Hepatocyte (in vitro differentiated cells): ENCODE results near the gene THAP7. TPM values are rescaled to one million over a fixed set of nuclear protein-coding genes. Genes with fewer than 3 reads are reported as not detected.

ENCODE experiments used
- DNase-seq: peaks from one replicate; pipeline ENCODE4 v3.0.0-alpha.2; 2016; ENCODE audit warnings: low spot score
- H2AFZ ChIP-seq: fragments of 200-600 bp; sonication (generic); 2 replicates; pipeline ENCODE4 v1.6.0; 2016; ENCODE audit warnings: antibody characterized with exemption, mild to moderate bottlenecking
- H3K27ac ChIP-seq: fragments of 200-600 bp; sonication (generic); 2 replicates; pipeline ENCODE4 v1.5.1; 2016; ENCODE audit warnings: mild to moderate bottlenecking
- H3K27me3 ChIP-seq: fragments of 200-600 bp; sonication (generic); 2 replicates; pipeline ENCODE4 v1.6.1; 2016
- H3K36me3 ChIP-seq: fragments of 200-600 bp; sonication (generic); replicated peaks from 2 replicates; pipeline ENCODE4 v1.5.1; 2016; ENCODE audit warnings: low read depth; ENCODE audit not compliant: insufficient read depth
- H3K4me1 ChIP-seq: fragments of 200-600 bp; sonication (generic); 2 replicates; pipeline ENCODE4 v1.5.1; 2016; ENCODE audit warnings: mild to moderate bottlenecking, moderate library complexity; ENCODE audit not compliant: insufficient read depth
- H3K4me2 ChIP-seq: fragments of 200-600 bp; sonication (generic); 2 replicates; pipeline ENCODE4 v1.6.0; 2016
- H3K4me3 ChIP-seq: fragments of 200-600 bp; sonication (generic); 2 replicates; pipeline ENCODE4 v1.5.1; 2016; ENCODE audit warnings: mild to moderate bottlenecking
- H3K79me2 ChIP-seq: fragments of 200-600 bp; sonication (generic); 2 replicates; pipeline ENCODE4 v1.6.0; 2017; ENCODE audit warnings: mild to moderate bottlenecking
- H3K9me2 ChIP-seq: fragments of 200-600 bp; sonication (generic); replicated peaks from 2 replicates; pipeline ENCODE4 v1.6.0; 2017; ENCODE audit warnings: mild to moderate bottlenecking; ENCODE audit not compliant: insufficient read depth
- H3K9me3 ChIP-seq: fragments of 200-600 bp; sonication (generic); 2 replicates; pipeline ENCODE4 v1.5.1; 2016; ENCODE audit warnings: low read depth, mild to moderate bottlenecking
- H4K20me1 ChIP-seq: fragments of 200-600 bp; sonication (generic); 2 replicates; pipeline ENCODE4 v1.6.0; 2016; ENCODE audit warnings: mild to moderate bottlenecking; ENCODE audit not compliant: insufficient read depth, poor library complexity, severe bottlenecking
- EZH2 ChIP-seq: fragments of 200-600 bp; sonication (generic); IDR thresholded peaks from 2 replicates; pipeline ENCODE4 v1.6.1; 2016; ENCODE audit warnings: antibody characterized with exemption, mild to moderate bottlenecking, borderline replicate concordance
- EZH2phosphoT487 ChIP-seq: fragments of 200-600 bp; sonication (generic); IDR thresholded peaks from one replicate; pipeline ENCODE4 v1.6.1; 2018; ENCODE audit warnings: antibody characterized with exemption, mild to moderate bottlenecking, low read depth, moderate library complexity; ENCODE audit not compliant: unreplicated experiment, severe bottlenecking
- WGBS: methylation state at CpG from one replicate; pipeline ENCODE4 v1.1.6; 2016; ENCODE audit warnings: low lambda C conversion rate; ENCODE audit errors: missing lambda C conversion rate; 5-methylcytosine and 5-hydroxymethylcytosine counted together
- polyA plus RNA-seq: library from polyadenylated mRNA; unstranded; fragments of >200 nt; fragmentation: Nextera tagmentation; extraction: Ambion mirVana; gene quantifications from 2 replicates; pipeline ENCODE4 v1.2.1, GENCODE V29; 2016
- total RNA-seq: library from RNA; depleted of rRNA; stranded (reverse); fragments of >200 nt; gene quantifications from 2 replicates; pipeline ENCODE4 v1.2.3, GENCODE V29; 2014
- TF ChIP-seq, protein P1 (sequence below): fragments of 200-600 bp; sonication (generic); IDR thresholded peaks from 2 replicates; pipeline ENCODE4 v1.5.1; 2016; ENCODE audit warnings: antibody characterized with exemption, mild to moderate bottlenecking; ENCODE audit not compliant: poor library complexity

The THAP7 gene
- total and polyA plus RNA-seq, 2 experiments from 2014 or later: 26.2 to 41.2 TPM

DNA sequence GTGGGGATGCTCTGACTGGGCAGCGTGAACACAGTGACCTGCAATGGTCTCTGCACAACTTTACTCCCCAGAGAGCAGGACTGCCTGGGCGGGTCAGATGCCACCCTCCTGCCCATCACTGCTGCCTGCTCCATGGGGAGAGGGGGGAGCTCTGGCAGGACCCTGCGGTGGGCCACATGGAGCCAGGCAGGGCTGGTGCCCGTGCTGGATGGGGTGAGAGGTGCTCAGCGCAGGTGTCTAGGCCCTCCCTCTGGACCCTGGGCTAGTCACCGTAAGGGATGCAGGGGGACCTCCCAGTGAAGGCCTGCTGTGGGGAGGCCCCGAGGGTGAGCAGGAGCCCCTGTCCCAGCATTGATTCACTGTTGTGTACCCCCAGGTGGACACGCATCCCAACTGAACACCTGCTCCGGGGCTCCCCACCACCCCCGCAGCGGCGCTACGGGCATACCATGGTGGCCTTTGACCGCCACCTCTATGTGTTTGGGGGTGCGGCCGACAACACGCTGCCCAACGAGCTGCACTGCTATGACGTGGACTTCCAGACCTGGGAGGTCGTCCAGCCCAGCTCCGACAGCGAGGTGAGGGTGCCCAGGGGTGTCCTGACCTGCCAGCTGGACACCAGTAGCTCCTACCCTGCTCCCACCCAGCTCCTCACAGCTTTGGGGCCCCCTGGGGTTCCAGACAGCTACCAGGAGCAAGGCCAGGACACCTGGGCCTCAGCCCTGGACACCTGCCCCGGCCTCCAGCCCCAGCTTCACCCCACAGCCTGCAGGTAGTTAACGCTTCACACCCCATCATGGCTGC lies 10.5 kb downstream of the THAP7 start:
- WGBS: 97% methylated on average over 24 of the region's 24 CpGs

GRCh38 chr22:20990184-20991180 lies 11.4 kb downstream of the THAP7 start:
- TF ChIP-seq, protein P1, sequence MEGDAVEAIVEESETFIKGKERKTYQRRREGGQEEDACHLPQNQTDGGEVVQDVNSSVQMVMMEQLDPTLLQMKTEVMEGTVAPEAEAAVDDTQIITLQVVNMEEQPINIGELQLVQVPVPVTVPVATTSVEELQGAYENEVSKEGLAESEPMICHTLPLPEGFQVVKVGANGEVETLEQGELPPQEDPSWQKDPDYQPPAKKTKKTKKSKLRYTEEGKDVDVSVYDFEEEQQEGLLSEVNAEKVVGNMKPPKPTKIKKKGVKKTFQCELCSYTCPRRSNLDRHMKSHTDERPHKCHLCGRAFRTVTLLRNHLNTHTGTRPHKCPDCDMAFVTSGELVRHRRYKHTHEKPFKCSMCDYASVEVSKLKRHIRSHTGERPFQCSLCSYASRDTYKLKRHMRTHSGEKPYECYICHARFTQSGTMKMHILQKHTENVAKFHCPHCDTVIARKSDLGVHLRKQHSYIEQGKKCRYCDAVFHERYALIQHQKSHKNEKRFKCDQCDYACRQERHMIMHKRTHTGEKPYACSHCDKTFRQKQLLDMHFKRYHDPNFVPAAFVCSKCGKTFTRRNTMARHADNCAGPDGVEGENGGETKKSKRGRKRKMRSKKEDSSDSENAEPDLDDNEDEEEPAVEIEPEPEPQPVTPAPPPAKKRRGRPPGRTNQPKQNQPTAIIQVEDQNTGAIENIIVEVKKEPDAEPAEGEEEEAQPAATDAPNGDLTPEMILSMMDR: no peak
- no peak for TF ChIP-seq EZH2phosphoT487
- no peak for TF ChIP-seq EZH2
- Histone ChIP-seq H3K4me1 (no peaks in the 10 kb centered on the region), H3K4me3 (no peak overlapping the region), H3K9me2 (no peaks in the 10 kb centered on the region), H2AFZ (no peak overlapping the region), H4K20me1 (no peaks in the 10 kb centered on the region), H3K4me2 (no peak overlapping the region), H3K36me3 (no peaks in the 10 kb centered on the region), H3K27me3 (no peaks in the 10 kb centered on the region), H3K27ac (no peak overlapping the region), H3K9me3 (no peaks in the 10 kb centered on the region), H3K79me2 (no peaks in the 10 kb centered on the region)
- DNase-seq: no peak
- 85% methylated on average over 21 of the region's 21 CpGs for WGBS

More for the DNA sequence above, 10.5 kb downstream of the THAP7 start:
- Histone ChIP-seq H3K27me3 (no peaks in the 10 kb centered on the region), H4K20me1 (no peaks in the 10 kb centered on the region), H3K79me2 (no peaks in the 10 kb centered on the region), H3K4me2 (no peak overlapping the region), H3K27ac (no peak overlapping the region), H2AFZ (no peak overlapping the region), H3K9me2 (no peaks in the 10 kb centered on the region), H3K36me3 (no peaks in the 10 kb centered on the region), H3K9me3 (no peaks in the 10 kb centered on the region), H3K4me3 (no peak overlapping the region), H3K4me1 (no peaks in the 10 kb centered on the region)
- no peak for DNase-seq
- TF ChIP-seq, protein P1: no peak
- TF ChIP-seq EZH2phosphoT487: no peak
- TF ChIP-seq EZH2: no peak

DNA sequence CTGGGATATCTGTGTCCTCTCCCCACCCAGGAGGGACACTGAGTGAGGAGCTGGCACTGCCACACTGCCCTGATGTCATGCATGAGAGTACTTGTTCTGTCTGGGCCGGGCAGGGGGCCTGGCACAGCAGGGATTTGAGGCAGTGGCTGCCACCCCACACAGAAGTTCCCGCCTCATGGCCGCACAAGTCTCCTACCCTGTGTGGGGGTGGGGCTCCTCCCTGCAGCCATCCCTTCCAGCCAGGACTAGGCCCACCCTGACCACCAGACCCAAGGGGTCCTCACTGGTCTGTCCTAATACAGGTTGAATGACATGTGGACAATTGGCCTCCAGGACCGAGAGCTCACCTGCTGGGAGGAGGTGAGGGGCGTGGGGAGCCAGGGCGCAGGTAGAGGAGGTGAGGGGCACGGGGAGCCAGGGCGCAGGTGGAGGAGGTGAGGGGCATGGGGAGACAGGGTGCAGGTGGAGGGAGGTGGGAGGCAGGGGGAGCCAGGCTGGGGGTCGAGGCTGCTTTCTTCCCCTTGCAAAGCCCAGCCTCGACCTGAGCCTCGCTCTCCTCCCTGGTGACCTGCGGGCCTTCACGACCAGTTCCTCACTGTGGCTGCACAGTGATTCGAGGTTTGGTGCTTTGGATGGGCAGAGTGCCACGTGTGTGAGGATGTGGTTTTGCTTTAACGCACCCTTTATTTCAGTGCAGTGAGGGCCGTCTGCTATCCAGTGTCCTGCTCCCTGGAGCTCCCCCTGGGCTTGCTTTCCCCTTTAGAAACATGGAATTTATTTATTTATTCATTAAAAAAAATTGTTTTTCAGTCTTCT lies 12.4 kb downstream of the THAP7 start:
- Histone ChIP-seq H3K79me2 (no peaks in the 10 kb centered on the region), H3K27me3 (no peaks in the 10 kb centered on the region), H3K4me1 (no peaks in the 10 kb centered on the region), H3K4me3 (no peak overlapping the region), H3K9me3 (no peaks in the 10 kb centered on the region), H3K4me2 (no peak overlapping the region), H2AFZ (no peak overlapping the region), H3K9me2 (no peaks in the 10 kb centered on the region), H3K36me3 (no peaks in the 10 kb centered on the region), H4K20me1 (no peaks in the 10 kb centered on the region), H3K27ac (no peak overlapping the region)
- DNase-seq: no peak
- no peak for TF ChIP-seq EZH2
- WGBS: 85% methylated on average over 14 of the region's 17 CpGs
